Keratinocyte (primary cell): Measurements from ENCODE around the gene DLG2. TPM values are rescaled to one million over a fixed set of nuclear protein-coding genes. Genes with fewer than 3 reads are reported as not detected.

Experiments
- DNase-seq: peaks from one replicate; pipeline ENCODE4 v3.0.0-alpha.2; 2011; ENCODE audit warnings: low read depth, missing footprints, low spot score
- FAIRE-seq: peaks from 2 replicates; lab custom pipeline; 2011; peaks lifted over from hg19 to GRCh38; lab: Jason Lieb, UNC
- H2AFZ ChIP-seq: 2 replicates; pipeline ENCODE4 v1.6.0; 2012; ENCODE audit warnings: low read length, control low read depth, inconsistent platforms; ENCODE audit not compliant: control insufficient read depth
- H3K27ac ChIP-seq: 2 replicates; pipeline ENCODE4 v1.5.1; 2011; ENCODE audit warnings: low read length; ENCODE audit not compliant: control insufficient read depth, insufficient read depth
- H3K27me3 ChIP-seq: 3 replicates; pipeline ENCODE4 v1.6.0; 2011; ENCODE audit warnings: low read length; ENCODE audit not compliant: control insufficient read depth, insufficient read depth; ENCODE audit errors: extremely low read depth
- H3K36me3 ChIP-seq, 2 experiments: 2 replicates in 1 of 2; 3 replicates in 1 of 2; pipeline ENCODE4 v1.5.1; 2011; ENCODE audit warnings: low read length in 2 of 2, mild to moderate bottlenecking in 1 of 2; ENCODE audit not compliant: control insufficient read depth in 2 of 2, insufficient read depth in 2 of 2; ENCODE audit errors: extremely low read depth in 1 of 2
- H3K4me1 ChIP-seq: 3 replicates; pipeline ENCODE4 v1.5.1; 2011; ENCODE audit warnings: low read length; ENCODE audit not compliant: control insufficient read depth, insufficient read depth; ENCODE audit errors: extremely low read depth
- H3K4me2 ChIP-seq: 3 replicates; pipeline ENCODE4 v1.6.0; 2011; ENCODE audit warnings: low read depth, low read length; ENCODE audit not compliant: control insufficient read depth, insufficient read depth; ENCODE audit errors: extremely low read depth
- H3K4me3 ChIP-seq, 3 experiments: fragments of 200-600 bp in 1 of 3; sonication (generic) in 1 of 3; 2 replicates in 2 of 3; 3 replicates in 1 of 3; pipeline ENCODE4 v1.5.1; 2011 to 2016; ENCODE audit warnings: low read length in 3 of 3, mild to moderate bottlenecking in 3 of 3, control low read depth in 2 of 3, inconsistent platforms in 1 of 3, low read depth in 1 of 3, mixed read lengths in 1 of 3, mixed run types in 1 of 3, moderate library complexity in 1 of 3; ENCODE audit not compliant: control insufficient read depth in 2 of 3, insufficient read depth in 2 of 3; ENCODE audit errors: extremely low read depth in 1 of 3
- H3K79me2 ChIP-seq: 2 replicates; pipeline ENCODE4 v1.6.0; 2012; ENCODE audit warnings: low read length; ENCODE audit not compliant: control insufficient read depth, insufficient read depth
- H3K9ac ChIP-seq: 3 replicates; pipeline ENCODE4 v1.6.0; 2011; ENCODE audit warnings: low read length; ENCODE audit not compliant: control insufficient read depth, insufficient read depth; ENCODE audit errors: extremely low read depth
- H3K9me1 ChIP-seq: 3 replicates; pipeline ENCODE4 v1.6.0; 2011; ENCODE audit warnings: low read length; ENCODE audit not compliant: control insufficient read depth, insufficient read depth; ENCODE audit errors: extremely low read depth
- H3K9me3 ChIP-seq: 2 replicates; pipeline ENCODE4 v1.5.1; 2012; ENCODE audit warnings: low read depth, low read length; ENCODE audit not compliant: control insufficient read depth
- H4K20me1 ChIP-seq: 3 replicates; pipeline ENCODE4 v1.6.0; 2011; ENCODE audit warnings: low read length; ENCODE audit not compliant: control insufficient read depth, insufficient read depth; ENCODE audit errors: extremely low read depth
- EZH2 ChIP-seq: IDR thresholded peaks from one replicate; pipeline ENCODE4 v1.6.1; 2012; ENCODE audit warnings: inconsistent platforms, mild to moderate bottlenecking, low read length, moderate library complexity
- dilution Hi-C: fragments of 300-500 bp; cut with MboI; formaldehyde crosslinking; loops from one replicate; pipeline ENCODE4 v1.7.0; 2020; ENCODE audit warnings: low sequenced_read_pairs; ENCODE audit not compliant: extremely low pct_ligation_motif_present
- polyA plus RNA-seq, 5 experiments: library from polyadenylated mRNA; depleted of rRNA in 3 of 5; stranded (reverse) in 3 of 5; stranded (forward) in 1 of 5; unstranded in 1 of 5; fragments of >200 nt; gene quantifications; 1 replicate in 1 of 5; 2 replicates in 3 of 5; 3 replicates in 1 of 5; pipeline versions ENCODE4 v1.2.1 to v1.2.3, GENCODE V29; 2011 to 2012; ENCODE audit warnings: missing spikeins in 2 of 5, low read depth in 1 of 5, low replicate concordance in 1 of 5
- TF ChIP-seq, protein P1 (sequence below), 3 experiments: IDR thresholded peaks in 1 of 3; conservative IDR thresholded peaks in 1 of 3; optimal IDR thresholded peaks in 1 of 3; 2 replicates in 2 of 3; 3 replicates in 1 of 3; pipeline versions ENCODE3 to v1.5.1; 2011; ENCODE audit warnings: low read length in 3 of 3, mild to moderate bottlenecking in 3 of 3, moderate library complexity in 2 of 3, control low read depth in 1 of 3, inconsistent platforms in 1 of 3; ENCODE audit not compliant: insufficient read depth in 2 of 3; ENCODE audit errors: extremely low read depth in 1 of 3

Gene DLG2
- polyA plus RNA-seq, 1 donor (not counting 4 experiments of a cell fraction or from before 2014, with no cell fraction given), result 0.55 TPM

GRCh38 chr11:84634309-84634708 is 992.8 kb downstream of the DLG2 start:
- dilution Hi-C loops, result no loop called here
- Histone ChIP-seq H3K27ac (no peak overlapping the region), H3K9me1 (no peaks in the 10 kb centered on the region), H3K36me3 (no peaks in the 10 kb centered on the region), H3K9me3 (no peaks in the 10 kb centered on the region), H3K79me2 (no peaks in the 10 kb centered on the region), H2AFZ (no peak overlapping the region), H4K20me1 (no peaks in the 10 kb centered on the region), H3K4me2 (no peak overlapping the region), H3K4me1 (no peaks in the 10 kb centered on the region), H3K4me3 (no peak overlapping the region), H3K9ac (no peak overlapping the region), H3K27me3 (no peaks in the 10 kb centered on the region)
- DNase-seq, result no peak
- TF ChIP-seq, protein P1, sequence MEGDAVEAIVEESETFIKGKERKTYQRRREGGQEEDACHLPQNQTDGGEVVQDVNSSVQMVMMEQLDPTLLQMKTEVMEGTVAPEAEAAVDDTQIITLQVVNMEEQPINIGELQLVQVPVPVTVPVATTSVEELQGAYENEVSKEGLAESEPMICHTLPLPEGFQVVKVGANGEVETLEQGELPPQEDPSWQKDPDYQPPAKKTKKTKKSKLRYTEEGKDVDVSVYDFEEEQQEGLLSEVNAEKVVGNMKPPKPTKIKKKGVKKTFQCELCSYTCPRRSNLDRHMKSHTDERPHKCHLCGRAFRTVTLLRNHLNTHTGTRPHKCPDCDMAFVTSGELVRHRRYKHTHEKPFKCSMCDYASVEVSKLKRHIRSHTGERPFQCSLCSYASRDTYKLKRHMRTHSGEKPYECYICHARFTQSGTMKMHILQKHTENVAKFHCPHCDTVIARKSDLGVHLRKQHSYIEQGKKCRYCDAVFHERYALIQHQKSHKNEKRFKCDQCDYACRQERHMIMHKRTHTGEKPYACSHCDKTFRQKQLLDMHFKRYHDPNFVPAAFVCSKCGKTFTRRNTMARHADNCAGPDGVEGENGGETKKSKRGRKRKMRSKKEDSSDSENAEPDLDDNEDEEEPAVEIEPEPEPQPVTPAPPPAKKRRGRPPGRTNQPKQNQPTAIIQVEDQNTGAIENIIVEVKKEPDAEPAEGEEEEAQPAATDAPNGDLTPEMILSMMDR (optimal IDR thresholded peaks at IDR 0.05 in 1 of 3, IDR thresholded peaks at IDR 0.05 in 1 of 3, conservative IDR thresholded peaks at IDR 0.05 in 1 of 3; ENCODE audit: extremely low read depth in 1 of 3, insufficient read depth in 2 of 3, low read length in 3 of 3), result no peak
- no peak for TF ChIP-seq EZH2
- no peak for FAIRE-seq

DNA sequence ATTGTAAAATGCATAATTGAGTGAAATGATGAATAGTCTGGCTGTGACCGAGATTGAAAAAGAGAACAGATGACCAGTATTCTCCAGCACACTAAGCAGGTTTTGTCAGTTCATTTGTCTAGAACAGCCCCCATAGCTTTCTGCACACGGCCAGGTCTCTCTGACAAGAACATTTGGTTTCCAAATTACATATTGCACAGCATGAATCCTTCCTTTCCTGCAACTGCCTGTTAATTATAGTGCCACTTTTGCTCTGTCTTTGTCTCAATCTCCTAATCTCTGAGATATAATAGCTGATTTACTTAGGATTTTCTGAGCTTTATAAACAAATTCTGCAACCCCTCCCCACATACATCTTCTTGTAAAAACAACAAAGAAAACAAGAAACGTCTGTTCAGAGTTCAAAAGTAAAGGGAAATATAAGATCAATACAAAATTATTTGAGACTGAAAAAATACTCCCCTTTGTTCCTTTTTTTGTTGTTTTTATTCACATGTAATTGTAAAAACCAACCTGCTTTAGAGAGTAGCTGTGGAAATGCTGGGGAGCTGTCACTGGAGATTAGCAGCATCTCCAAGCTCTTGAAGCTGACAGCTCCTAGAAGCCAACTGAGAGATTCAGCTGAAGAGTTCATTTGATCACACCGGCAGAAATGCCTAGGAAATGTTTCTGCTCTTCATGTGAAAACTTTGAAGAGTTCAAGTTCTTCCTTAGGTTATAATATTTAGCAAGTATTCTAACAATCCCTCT is 998.1 kb downstream of the DLG2 start:
- H3K27me3 ChIP-seq, result no peaks in the 10 kb centered on the region
- H2AFZ ChIP-seq, result no peak overlapping the region
- H3K27ac ChIP-seq, result no peak overlapping the region
- H3K9me1 ChIP-seq, result no peaks in the 10 kb centered on the region
- H3K4me2 ChIP-seq, result no peak overlapping the region
- no peaks in the 10 kb centered on the region for H3K4me1 ChIP-seq
- no peak overlapping the region for H3K9ac ChIP-seq
- H3K79me2 ChIP-seq, result no peaks in the 10 kb centered on the region
- H3K36me3 ChIP-seq, result no peaks in the 10 kb centered on the region
- DNase-seq (no peak), FAIRE-seq (no peak)
- H3K4me3 ChIP-seq, result no peak overlapping the region
- H3K9me3 ChIP-seq, result no peaks in the 10 kb centered on the region
- no peak for TF ChIP-seq EZH2
- TF ChIP-seq, protein P1 (optimal IDR thresholded peaks at IDR 0.05 in 1 of 3, IDR thresholded peaks at IDR 0.05 in 1 of 3, conservative IDR thresholded peaks at IDR 0.05 in 1 of 3; ENCODE audit: extremely low read depth in 1 of 3, insufficient read depth in 2 of 3, low read length in 3 of 3), result no peak
- dilution Hi-C loops, result no loop called here
- H4K20me1 ChIP-seq, result no peaks in the 10 kb centered on the region
